B cell (primary cell): ENCODE data around the gene RAB15. TPM values are rescaled to one million over a fixed set of nuclear protein-coding genes. Genes with fewer than 3 reads are reported as not detected.

Source experiments
- ATAC-seq: fragments of 200-7000 bp; cut with Tn5 transposase; one replicate; pipeline ENCODE4 v1.10.0; 2021; ENCODE audit warnings: low read depth, mild to moderate bottlenecking, moderate number of reproducible peaks, moderate library complexity
- CTCF ChIA-PET: fragments of 350-600 bp; sonication (Branson Sonifier 250); formaldehyde crosslinking; loops from one replicate; lab custom pipeline; 2021; ENCODE audit warnings: antibody characterized with exemption, inconsistent platforms; lab: Charles Lee
- POLR2A ChIA-PET: fragments of 350-600 bp; sonication (Branson Sonifier 250); formaldehyde crosslinking; loops from one replicate; lab custom pipeline; 2021; ENCODE audit warnings: antibody characterized with exemption; lab: Charles Lee
- DNase-seq: peaks from one replicate; pipeline ENCODE4 v3.0.0; 2013
- H2AFZ ChIP-seq: 2 replicates; pipeline ENCODE4 v1.6.1; 2012; ENCODE audit warnings: mild to moderate bottlenecking, low read depth, low read length; ENCODE audit not compliant: insufficient read depth, poor library complexity, severe bottlenecking
- H3K27ac ChIP-seq, 2 donors: 1 replicate in 1 of 2; 2 replicates in 1 of 2; pipeline ENCODE4 v1.5.1; 2012 to 2013; ENCODE audit warnings: low read length in 2 of 2, mild to moderate bottlenecking in 2 of 2, moderate library complexity in 1 of 2
- H3K27me3 ChIP-seq, 4 experiments: fragments of 200-600 bp in 1 of 4; sonication (generic) in 1 of 4; replicated peaks in 1 of 4; 1 replicate in 2 of 4; 2 replicates in 2 of 4; pipeline versions ENCODE4 v1.6.1 to v1.7.0; 2013 to 2016; ENCODE audit warnings: low read length in 3 of 4, mild to moderate bottlenecking in 2 of 4, mixed read lengths in 1 of 4, moderate library complexity in 1 of 4; ENCODE audit not compliant: insufficient read depth in 4 of 4, control insufficient read depth in 3 of 4; ENCODE audit errors: control extremely low read depth in 1 of 4
- H3K36me3 ChIP-seq, 2 experiments: replicated peaks in 1 of 2; 1 replicate in 1 of 2; 2 replicates in 1 of 2; pipeline versions ENCODE4 v1.6.1 to v1.7.1; 2013; ENCODE audit warnings: low read length in 1 of 2; ENCODE audit not compliant: insufficient read depth in 2 of 2, control insufficient read depth in 1 of 2; ENCODE audit errors: control extremely low read depth in 1 of 2, extremely low read depth in 1 of 2
- H3K4me1 ChIP-seq, 2 donors: fragments of 200-600 bp in 1 of 2; sonication (generic) in 1 of 2; 1 replicate in 1 of 2; 2 replicates in 1 of 2; pipeline versions ENCODE4 v1.5.1 to v1.6.1; 2013 to 2017; ENCODE audit warnings: low read length in 2 of 2; ENCODE audit not compliant: control insufficient read depth in 2 of 2, insufficient read depth in 2 of 2
- H3K4me2 ChIP-seq: replicated peaks from 2 replicates; pipeline ENCODE3; 2012; ENCODE audit warnings: mild to moderate bottlenecking, low read depth, low read length; ENCODE audit not compliant: poor library complexity, severe bottlenecking
- H3K4me3 ChIP-seq, 5 experiments: fragments of 200-600 bp in 1 of 5; sonication (generic) in 1 of 5; 1 replicate in 3 of 5; 2 replicates in 2 of 5; pipeline versions ENCODE4 v1.5.1 to v1.7.0; 2011 to 2016; ENCODE audit warnings: low read length in 4 of 5, mild to moderate bottlenecking in 4 of 5, low read depth in 2 of 5, control low read depth in 1 of 5, moderate library complexity in 1 of 5; ENCODE audit not compliant: insufficient read depth in 1 of 5; ENCODE audit errors: control extremely low read depth in 1 of 5, extremely low read depth in 1 of 5
- H3K79me2 ChIP-seq: fragments of 200-600 bp; sonication (generic); one replicate; pipeline ENCODE4 v1.6.0; 2016; ENCODE audit warnings: low read length; ENCODE audit not compliant: control insufficient read depth, insufficient read depth
- H3K9ac ChIP-seq: fragments of 200-600 bp; sonication (generic); 2 replicates; pipeline ENCODE4 v1.6.1; 2017; ENCODE audit warnings: mild to moderate bottlenecking, low read length, moderate library complexity
- H3K9me3 ChIP-seq, 3 donors: one replicate each; pipeline versions ENCODE4 v1.6.1 to v1.7.1; 2013; ENCODE audit warnings: low read length in 2 of 3; ENCODE audit not compliant: control insufficient read depth in 2 of 3, insufficient read depth in 1 of 3; ENCODE audit errors: control extremely low read depth in 1 of 3
- H4K20me1 ChIP-seq: 2 replicates; pipeline ENCODE4 v1.6.0; 2012; ENCODE audit warnings: mild to moderate bottlenecking, low read length; ENCODE audit not compliant: insufficient read depth, control insufficient read depth, poor library complexity, severe bottlenecking
- H3K27ac Mint-ChIP-seq: one replicate; pipeline ENCODE4 v1.8.0; 2021; ENCODE audit warnings: mixed read lengths
- H3K27me3 Mint-ChIP-seq: one replicate; pipeline ENCODE4 v1.8.0; 2021; ENCODE audit warnings: mixed read lengths
- H3K4me1 Mint-ChIP-seq: one replicate; pipeline ENCODE4 v1.8.0; 2021; ENCODE audit warnings: mixed read lengths
- H3K4me3 Mint-ChIP-seq: one replicate; pipeline ENCODE4 v1.8.0; 2021; ENCODE audit warnings: mixed read lengths
- H3K9me3 Mint-ChIP-seq: one replicate; pipeline ENCODE4 v1.8.0; 2022; ENCODE audit warnings: mixed read lengths; ENCODE audit not compliant: insufficient read depth
- EZH2 ChIP-seq: IDR thresholded peaks from 2 replicates; pipeline ENCODE4 v1.6.1; 2012; ENCODE audit warnings: borderline replicate concordance, low read depth, mild to moderate bottlenecking, moderate library complexity, low read length; ENCODE audit not compliant: insufficient read depth, poor library complexity, severe bottlenecking
- WGBS: methylation state at CpG from one replicate; pipeline ENCODE4 v1.1.5; 2013; ENCODE audit warnings: missing lambda C conversion rate; ENCODE audit not compliant: insufficient coverage; 5-methylcytosine and 5-hydroxymethylcytosine counted together
- intact Hi-C: fragments of 100-400 bp; cut with micrococcal nuclease; formaldehyde crosslinking; loops from one replicate; pipeline ENCODE4 v1.10.0; 2022
- polyA plus RNA-seq: library from polyadenylated mRNA; depleted of rRNA; stranded (reverse); fragments of >200 nt; gene quantifications from 2 replicates; pipeline ENCODE4 v1.2.3, GENCODE V29; 2012
- total RNA-seq, 2 donors: library from RNA; stranded (reverse); fragments of 120-200 nt in 1 of 2; gene quantifications; 1 replicate in 1 of 2; 2 replicates in 1 of 2; pipeline versions ENCODE4 v1.2.3 to v1.2.4, GENCODE V29; 2013 to 2022
- TF ChIP-seq, protein P1 (sequence below): fragments of 200-600 bp; IDR thresholded peaks from one replicate; pipeline ENCODE4 v1.8.0; 2022; ENCODE audit warnings: antibody characterized with exemption, mild to moderate bottlenecking

The RAB15 gene
- total and polyA plus RNA-seq, 2 donors (not counting 1 experiment from before 2014, with no cell fraction given): 0.17 to 0.19 TPM

DNA sequence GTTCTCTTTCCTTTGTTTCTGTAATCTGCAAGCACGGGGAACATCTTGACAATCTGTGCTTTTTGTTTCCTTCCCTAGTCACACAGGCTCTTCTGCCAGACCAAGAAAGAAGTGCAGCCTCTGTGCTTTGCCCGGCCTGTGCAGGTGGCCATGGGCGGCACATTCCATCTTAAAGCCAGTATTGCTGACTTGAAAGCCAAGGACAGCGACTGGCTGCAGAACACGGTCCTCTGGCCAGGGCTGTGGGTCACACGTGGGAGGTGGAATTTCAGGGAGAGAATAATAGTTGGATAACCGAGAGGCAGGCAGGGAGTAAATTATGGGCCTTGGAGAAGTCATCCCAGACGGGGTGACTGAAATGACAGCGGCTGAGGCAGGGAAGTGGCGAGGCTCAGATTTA lies 39.4 kb upstream of the RAB15 start:
- Histone ChIP-seq H3K36me3 (peaks cover 2 to 32% of the 10 kb centered on the region in 2 experiments), H2AFZ (no peak overlapping the region), H3K79me2 (no peaks in the 10 kb centered on the region), H3K4me1 (no peaks in the 10 kb centered on the region), H3K27me3 (no peaks in the 10 kb centered on the region), H3K9me3 (no peaks in the 10 kb centered on the region), H3K9ac (no peak overlapping the region), H3K27ac (no peak overlapping the region), H3K4me2 (no peak overlapping the region), H3K4me3 (no peak overlapping the region), H4K20me1 (no peaks in the 10 kb centered on the region)
- no peaks in the 10 kb centered on the region for H3K27me3 Mint-ChIP-seq
- ChIA-PET POLR2A (no interaction called here), CTCF (no interaction called here)
- ATAC-seq (no peak), DNase-seq (no peak)
- intact Hi-C loops: no loop called here
- H3K9me3 Mint-ChIP-seq: no peaks in the 10 kb centered on the region
- no peak overlapping the region for H3K4me3 Mint-ChIP-seq
- WGBS: 96% methylated on average over 10 of the region's 10 CpGs
- TF ChIP-seq EZH2: no peak
- TF ChIP-seq, protein P1, sequence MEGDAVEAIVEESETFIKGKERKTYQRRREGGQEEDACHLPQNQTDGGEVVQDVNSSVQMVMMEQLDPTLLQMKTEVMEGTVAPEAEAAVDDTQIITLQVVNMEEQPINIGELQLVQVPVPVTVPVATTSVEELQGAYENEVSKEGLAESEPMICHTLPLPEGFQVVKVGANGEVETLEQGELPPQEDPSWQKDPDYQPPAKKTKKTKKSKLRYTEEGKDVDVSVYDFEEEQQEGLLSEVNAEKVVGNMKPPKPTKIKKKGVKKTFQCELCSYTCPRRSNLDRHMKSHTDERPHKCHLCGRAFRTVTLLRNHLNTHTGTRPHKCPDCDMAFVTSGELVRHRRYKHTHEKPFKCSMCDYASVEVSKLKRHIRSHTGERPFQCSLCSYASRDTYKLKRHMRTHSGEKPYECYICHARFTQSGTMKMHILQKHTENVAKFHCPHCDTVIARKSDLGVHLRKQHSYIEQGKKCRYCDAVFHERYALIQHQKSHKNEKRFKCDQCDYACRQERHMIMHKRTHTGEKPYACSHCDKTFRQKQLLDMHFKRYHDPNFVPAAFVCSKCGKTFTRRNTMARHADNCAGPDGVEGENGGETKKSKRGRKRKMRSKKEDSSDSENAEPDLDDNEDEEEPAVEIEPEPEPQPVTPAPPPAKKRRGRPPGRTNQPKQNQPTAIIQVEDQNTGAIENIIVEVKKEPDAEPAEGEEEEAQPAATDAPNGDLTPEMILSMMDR: no peak
- H3K4me1 Mint-ChIP-seq: no peaks in the 10 kb centered on the region
- no peak overlapping the region for H3K27ac Mint-ChIP-seq

- Histone ChIP-seq H3K4me1 (no peaks in the 10 kb centered on the region), H4K20me1 (no peaks in the 10 kb centered on the region), H2AFZ (no peak overlapping the region), H3K9me3 (no peaks in the 10 kb centered on the region), H3K4me3 (no peak overlapping the region), H3K27me3 (no peaks in the 10 kb centered on the region), H3K36me3 (peaks cover 0 to 21% of the 10 kb centered on the region in 2 experiments), H3K4me2 (no peak overlapping the region), H3K79me2 (no peaks in the 10 kb centered on the region), H3K9ac (no peak overlapping the region), H3K27ac (no peak overlapping the region)
- CTCF ChIA-PET: no interaction called here
- 96% methylated on average over 4 of the region's 5 CpGs for WGBS
- Mint-ChIP-seq H3K9me3 (no peaks in the 10 kb centered on the region), H3K27ac (no peak overlapping the region), H3K4me3 (no peak overlapping the region), H3K27me3 (no peaks in the 10 kb centered on the region), H3K4me1 (no peaks in the 10 kb centered on the region)
- POLR2A ChIA-PET: no interaction called here
- TF ChIP-seq, protein P1: no peak
- no peak for TF ChIP-seq EZH2
- DNase-seq (no peak), ATAC-seq (no peak)
- intact Hi-C loops: no loop called here
These were observed 38.2 kb upstream of the RAB15 start for GRCh38 chr14:65010211-65010931.
